ENCODE data around the gene SMARCC2. TPM values are rescaled to one million over a fixed set of nuclear protein-coding genes. Genes with fewer than 3 reads are reported as not detected.

Gene SMARCC2
- total and polyA plus RNA-seq, 2 of the 13 experiments (the other 11 are each of a cell fraction or from before 2014, with no cell fraction given), result 21.3 to 24.1 TPM

- no peak overlapping the region for H3K4me2 ChIP-seq (ENCODE audit: low read depth, low read length)
- ChIA-PET CTCF (ENCODE audit: low intra/inter-chr PET ratio, low total read pairs) (no interaction called here), POLR2A (interaction anchor here (1.1 to 3.3 kb wide), 4 partner anchors 12 to 45 kb away, joined by 5 to 20 read pairs (median 8); partner anchors contain the start of genes SMARCC2 and ZC3H10)
- no peak overlapping the region for H3K4me3 ChIP-seq (replicated peaks in 1 of 3; ENCODE audit: insufficient read depth in 1 of 3, low read depth in 2 of 3, low read length in 3 of 3)
- in situ Hi-C loops (cut with HindIII; ENCODE audit: extremely low pct_ligation_motif_present, low pct_unique_long_range_greater_than_20kb) (no loop called here), intact Hi-C loops (cut with micrococcal nuclease; ENCODE audit: unreplicated experiment) (no loop called here)
- H2AFZ ChIP-seq (ENCODE audit: low read length), result no peak overlapping the region
- peaks cover 19% of the 10 kb centered on the region for H3K79me2 ChIP-seq (ENCODE audit: insufficient read depth, low read length)
- no TSS peak for BruUV-seq (replicated peaks)
- no peak overlapping the region for H3K9ac ChIP-seq (ENCODE audit: insufficient read depth, low read depth, low read length)
- no peak for DNase-seq (ENCODE audit: low spot score)
- no peak for FAIRE-seq
- no peaks in the 10 kb centered on the region; a peak in 1 of 5 replicates for H3K27me3 ChIP-seq (ENCODE audit: control insufficient read depth in 1 of 2, insufficient read depth in 2 of 2, low read length in 2 of 2)
- ATAC-seq, result no peak; the same call in 2 of the 3 replicates
- H3K27ac ChIP-seq (ENCODE audit: extremely low read length, insufficient read depth, low read length), result no peak overlapping the region
- peaks cover 33 to 65% of the 10 kb centered on the region in 2 experiments for H3K36me3 ChIP-seq (replicated peaks in 1 of 2; ENCODE audit: control insufficient read depth in 1 of 2, insufficient read depth in 2 of 2, low read length in 2 of 2)
- WGBS (ENCODE audit: low lambda C conversion rate), result 97% methylated on average over 11 of the region's 11 CpGs
- TF ChIP-seq POLR2A (IDR thresholded peaks at IDR 0.05; ENCODE audit: insufficient read depth in 1 of 2, low read depth in 2 of 2, low read length in 2 of 2) (peak in 1 of 2 experiments; percentile 61; a peak in 1 of 4 replicates), KAT7 (CRISPR knock-in tag; IDR thresholded peaks at IDR 0.05; ENCODE audit: borderline replicate concordance) (no peak), MLLT10 (CRISPR knock-in tag; IDR thresholded peaks at IDR 0.05) (no peak), FOXP4 (CRISPR knock-in tag; IDR thresholded peaks at IDR 0.05) (no peak)
- no peaks in the 10 kb centered on the region for H3K9me3 ChIP-seq (ENCODE audit: low read length)
- peaks cover 28% of the 10 kb centered on the region for H4K20me1 ChIP-seq (ENCODE audit: insufficient read depth, low read length)
- H3K4me1 ChIP-seq (ENCODE audit: insufficient read depth, low read length), result peaks cover 28% of the 10 kb centered on the region
Measured at GRCh38 chr12:56163533-56164344, 25.5 kb downstream of the SMARCC2 start.
